ENCODE data around the gene NTN5.

NTN5 gene

DNA sequence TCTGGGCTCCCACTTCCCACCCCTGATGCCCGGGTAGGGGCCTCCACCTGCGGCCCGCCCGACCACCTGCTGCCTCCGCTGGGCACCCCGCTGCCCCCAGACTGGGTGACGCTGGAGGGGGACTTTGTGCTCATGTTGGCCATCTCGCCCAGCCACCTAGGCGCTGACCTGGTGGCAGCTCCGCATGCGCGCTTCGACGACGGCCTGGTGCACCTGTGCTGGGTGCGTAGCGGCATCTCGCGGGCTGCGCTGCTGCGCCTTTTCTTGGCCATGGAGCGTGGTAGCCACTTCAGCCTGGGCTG is 43.6 kb downstream of the NTN5 start:
- ChIA-PET CTCF (interaction anchor here (0.6 kb wide), 1 partner anchor 148 kb away, joined by 3 read pairs; no protein-coding TSS in a partner anchor), POLR2A (interaction anchor here (1.0 to 6.7 kb wide), 3 partner anchors 11 to 208 kb away, joined by 4 to 88 read pairs (median 5); partner anchors contain the start of genes CA11, RPL18 and SPHK2)
- TF ChIP-seq LEF1 (IDR thresholded peaks at IDR 0.05; ENCODE audit: borderline replicate concordance) (no peak), BHLHE40 (IDR thresholded peaks at IDR 0.05; ENCODE audit: borderline replicate concordance) (no peak), SUZ12 (IDR thresholded peaks at IDR 0.05) (no peak), HDGF (IDR thresholded peaks at IDR 0.05; ENCODE audit: borderline replicate concordance) (no peak), FOXA1 (IDR thresholded peaks at IDR 0.05) (no peak), TARDBP (IDR thresholded peaks at IDR 0.05) (no peak), CTBP1 (IDR thresholded peaks at IDR 0.05; ENCODE audit: borderline replicate concordance) (no peak), ELF4 (IDR thresholded peaks at IDR 0.05) (no peak)
- no peak for DNase-seq (ENCODE audit: extremely low spot score)

DNA sequence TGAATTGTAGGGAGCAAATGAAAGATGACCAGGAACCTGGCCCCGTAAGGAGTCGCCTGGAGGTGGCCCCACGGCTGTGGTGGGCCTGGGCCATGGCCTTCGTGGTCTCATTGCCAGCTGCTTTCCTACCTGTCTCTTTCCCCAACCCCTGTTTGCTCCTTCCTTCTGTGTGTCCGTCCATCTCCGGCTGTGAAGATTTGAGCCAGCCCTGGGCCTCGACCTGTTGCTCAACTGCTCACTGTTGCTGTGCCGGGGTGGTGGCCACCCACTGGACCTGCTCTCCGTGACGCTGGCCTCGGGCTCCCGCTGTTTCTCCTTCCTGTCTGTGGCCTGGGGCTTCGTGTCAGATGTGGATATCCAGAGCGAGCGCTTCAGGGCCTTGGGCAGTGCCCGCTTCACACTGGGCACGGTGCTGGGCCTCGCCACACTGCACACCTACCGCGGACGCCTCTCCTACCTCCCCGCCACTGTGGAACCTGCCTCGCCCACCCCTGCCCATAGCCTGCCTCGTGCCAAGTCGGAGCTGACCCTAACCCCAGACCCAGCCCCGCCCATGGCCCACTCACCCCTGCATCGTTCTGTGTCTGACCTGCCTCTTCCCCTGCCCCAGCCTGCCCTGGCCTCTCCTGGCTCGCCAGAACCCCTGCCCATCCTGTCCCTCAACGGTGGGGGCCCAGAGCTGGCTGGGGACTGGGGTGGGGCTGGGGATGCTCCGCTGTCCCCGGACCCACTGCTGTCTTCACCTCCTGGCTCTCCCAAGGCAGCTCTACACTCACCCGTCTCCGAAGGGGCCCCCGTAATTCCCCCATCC is 44.1 kb downstream of the NTN5 start:
- POLR2A ChIA-PET = interaction anchor here (1.5 to 6.7 kb wide), 3 partner anchors 10 to 17 kb away, joined by 5 to 88 read pairs (median 13); partner anchors contain the start of genes CA11, RPL18 and SPHK2
- CTCF ChIA-PET = no interaction called here
- no peak for TF ChIP-seq FOXA1 (IDR thresholded peaks at IDR 0.05)
- TF ChIP-seq, protein P1, sequence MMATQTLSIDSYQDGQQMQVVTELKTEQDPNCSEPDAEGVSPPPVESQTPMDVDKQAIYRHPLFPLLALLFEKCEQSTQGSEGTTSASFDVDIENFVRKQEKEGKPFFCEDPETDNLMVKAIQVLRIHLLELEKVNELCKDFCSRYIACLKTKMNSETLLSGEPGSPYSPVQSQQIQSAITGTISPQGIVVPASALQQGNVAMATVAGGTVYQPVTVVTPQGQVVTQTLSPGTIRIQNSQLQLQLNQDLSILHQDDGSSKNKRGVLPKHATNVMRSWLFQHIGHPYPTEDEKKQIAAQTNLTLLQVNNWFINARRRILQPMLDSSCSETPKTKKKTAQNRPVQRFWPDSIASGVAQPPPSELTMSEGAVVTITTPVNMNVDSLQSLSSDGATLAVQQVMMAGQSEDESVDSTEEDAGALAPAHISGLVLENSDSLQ (IDR thresholded peaks at IDR 0.05) = no peak
- no peak for DNase-seq (ENCODE audit: extremely low spot score)

DNA sequence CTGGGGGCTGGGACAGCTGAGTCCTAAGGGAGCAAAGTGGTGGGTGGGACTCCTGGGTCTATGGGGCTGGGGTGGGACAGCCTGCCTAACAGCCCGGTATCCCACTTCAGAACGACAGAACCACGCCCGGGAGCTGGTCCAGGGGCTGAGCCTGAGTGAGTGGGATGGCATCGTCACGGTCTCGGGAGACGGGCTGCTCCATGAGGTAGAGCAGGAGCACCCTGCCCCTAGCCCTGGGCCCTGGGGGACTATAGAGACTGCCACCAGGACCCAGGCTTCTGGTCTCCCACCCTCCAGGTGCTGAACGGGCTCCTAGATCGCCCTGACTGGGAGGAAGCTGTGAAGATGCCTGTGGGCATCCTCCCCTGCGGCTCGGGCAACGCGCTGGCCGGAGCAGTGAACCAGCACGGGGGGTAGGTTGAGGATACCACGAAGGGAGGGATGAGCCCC is 44.9 kb downstream of the NTN5 start:
- ChIA-PET POLR2A (interaction anchor here (1.5 to 1.7 kb wide), 2 partner anchors 9 to 18 kb away, joined by 5 to 13 read pairs; partner anchors contain the start of genes CA11, RPL18 and SPHK2), CTCF (no interaction called here)
- no peak for TF ChIP-seq CTBP1 (IDR thresholded peaks at IDR 0.05; ENCODE audit: borderline replicate concordance)
- no peak for TF ChIP-seq FOXA1 (IDR thresholded peaks at IDR 0.05)
- no peak for TF ChIP-seq FOXM1 (IDR thresholded peaks at IDR 0.05; ENCODE audit: borderline replicate concordance)
- TF ChIP-seq, protein P1 (IDR thresholded peaks at IDR 0.05) = no peak
- TF ChIP-seq TARDBP (IDR thresholded peaks at IDR 0.05) = no peak
- DNase-seq (ENCODE audit: extremely low spot score) = no peak

DNA sequence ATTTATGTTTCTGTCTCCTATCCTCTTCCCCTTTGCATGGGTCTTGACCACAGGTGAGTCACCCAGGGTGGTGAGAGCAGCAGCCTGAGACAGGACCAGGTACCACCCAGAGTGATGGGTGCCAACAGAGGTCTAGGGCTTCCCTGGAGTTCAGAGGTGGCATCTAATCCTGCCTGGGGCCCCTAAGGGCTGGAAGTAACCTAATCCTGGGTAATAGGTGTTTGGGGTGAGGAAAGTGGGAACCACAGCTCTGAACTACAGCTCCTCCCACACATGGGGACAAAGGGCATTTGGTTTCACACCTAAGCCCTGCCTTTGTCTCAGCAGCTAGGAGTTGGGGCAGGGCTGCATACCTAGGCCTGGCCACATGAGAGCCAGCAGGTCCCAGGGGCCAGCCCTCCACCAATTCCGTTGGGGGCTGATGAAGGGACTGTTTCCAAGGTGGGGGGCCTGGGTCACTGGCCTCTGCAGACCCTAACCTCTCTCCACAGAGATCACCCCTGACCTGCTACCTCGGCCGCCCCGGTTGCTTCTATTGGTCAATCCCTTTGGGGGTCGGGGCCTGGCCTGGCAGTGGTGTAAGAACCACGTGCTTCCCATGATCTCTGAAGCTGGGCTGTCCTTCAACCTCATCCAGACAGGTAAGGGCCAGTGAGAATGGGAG is 45.5 kb downstream of the NTN5 start:
- CTCF ChIA-PET = no interaction called here

DNA sequence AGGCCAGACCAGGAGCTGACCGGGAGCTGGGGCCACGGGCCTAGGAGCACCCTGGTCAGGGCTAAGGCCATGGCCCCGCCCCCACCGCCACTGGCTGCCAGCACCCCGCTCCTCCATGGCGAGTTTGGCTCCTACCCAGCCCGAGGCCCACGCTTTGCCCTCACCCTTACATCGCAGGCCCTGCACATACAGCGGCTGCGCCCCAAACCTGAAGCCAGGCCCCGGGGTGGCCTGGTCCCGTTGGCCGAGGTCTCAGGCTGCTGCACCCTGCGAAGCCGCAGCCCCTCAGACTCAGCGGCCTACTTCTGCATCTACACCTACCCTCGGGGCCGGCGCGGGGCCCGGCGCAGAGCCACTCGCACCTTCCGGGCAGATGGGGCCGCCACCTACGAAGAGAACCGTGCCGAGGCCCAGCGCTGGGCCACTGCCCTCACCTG is 46.9 kb downstream of the NTN5 start:
- TF ChIP-seq HDGF (IDR thresholded peaks at IDR 0.05; ENCODE audit: borderline replicate concordance) (no peak), LEF1 (IDR thresholded peaks at IDR 0.05; ENCODE audit: borderline replicate concordance) (no peak), FOXA1 (IDR thresholded peaks at IDR 0.05) (no peak), ELF4 (IDR thresholded peaks at IDR 0.05) (no peak), ZNF384 (IDR thresholded peaks at IDR 0.05) (no peak), SP1 (IDR thresholded peaks at IDR 0.05) (no peak), SUZ12 (IDR thresholded peaks at IDR 0.05) (no peak), CTBP1 (IDR thresholded peaks at IDR 0.05; ENCODE audit: borderline replicate concordance) (no peak), FOXM1 (IDR thresholded peaks at IDR 0.05; ENCODE audit: borderline replicate concordance) (no peak), FOXK2 (IDR thresholded peaks at IDR 0.05) (no peak), L3MBTL2 (conservative IDR thresholded peaks at IDR 0.05) (no peak), BHLHE40 (IDR thresholded peaks at IDR 0.05; ENCODE audit: borderline replicate concordance) (no peak)
- TF ChIP-seq, protein P1 (IDR thresholded peaks at IDR 0.05) = no peak
- no peak for DNase-seq (ENCODE audit: extremely low spot score)
- POLR2A ChIA-PET = no interaction called here
- CTCF ChIA-PET = interaction anchor here (0.6 kb wide), 1 partner anchor 17 kb away, joined by 3 read pairs; no protein-coding TSS in a partner anchor

More for the DNA sequence above, 45.5 kb downstream of the NTN5 start:
- TF ChIP-seq LEF1 (IDR thresholded peaks at IDR 0.05; ENCODE audit: borderline replicate concordance) (no peak), HDGF (IDR thresholded peaks at IDR 0.05; ENCODE audit: borderline replicate concordance) (no peak), FOXA1 (IDR thresholded peaks at IDR 0.05) (no peak), BHLHE40 (IDR thresholded peaks at IDR 0.05; ENCODE audit: borderline replicate concordance) (no peak), NFRKB (IDR thresholded peaks at IDR 0.05) (no peak), L3MBTL2 (conservative IDR thresholded peaks at IDR 0.05) (no peak), SP1 (IDR thresholded peaks at IDR 0.05) (no peak), FOXK2 (IDR thresholded peaks at IDR 0.05) (no peak), SUZ12 (IDR thresholded peaks at IDR 0.05) (no peak), ELF4 (IDR thresholded peaks at IDR 0.05) (no peak), ZNF384 (IDR thresholded peaks at IDR 0.05) (no peak), FOXM1 (IDR thresholded peaks at IDR 0.05; ENCODE audit: borderline replicate concordance) (no peak), ARNT (IDR thresholded peaks at IDR 0.05) (no peak), CTBP1 (IDR thresholded peaks at IDR 0.05; ENCODE audit: borderline replicate concordance) (no peak), TARDBP (IDR thresholded peaks at IDR 0.05) (no peak)
- TF ChIP-seq, protein P1 (IDR thresholded peaks at IDR 0.05) = no peak
- POLR2A ChIA-PET = interaction anchor here (1.7 kb wide), 1 partner anchor 8 kb away, joined by 13 read pairs; the partner anchor contains the start of genes RPL18 and SPHK2
- no peak for DNase-seq (ENCODE audit: extremely low spot score)

Measured in HEK293T (cell line).